HEK293 (cell line): Measurements from ENCODE around the gene PPP1R27.

Experiments
- CTCF ChIA-PET: fragments of 350-600 bp; formaldehyde crosslinking; extraction: SDS; loops from one replicate; lab custom pipeline; 2021; ENCODE audit warnings: antibody characterized with exemption; lab: Yijun Ruan, JAX
- POLR2A ChIA-PET: fragments of 300-600 bp; formaldehyde crosslinking; extraction: SDS; loops from one replicate; lab custom pipeline; 2020; ENCODE audit warnings: antibody characterized with exemption, inconsistent platforms; lab: Yijun Ruan, JAX
- H3K27ac ChIP-seq: fragments of 200-500 bp; sonication (Bioruptor generic); 2 replicates; pipeline ENCODE4 v1.5.1; 2014; ENCODE audit warnings: low read depth, low read length, control low read depth, inconsistent platforms; ENCODE audit errors: extremely low read depth
- H3K36me3 ChIP-seq, 2 experiments: fragments of 200-500 bp in 1 of 2; sonication (Bioruptor generic) in 1 of 2; 1 replicate in 1 of 2; 2 replicates in 1 of 2; pipeline ENCODE4 v1.5.1; 2014 to 2017; ENCODE audit warnings: inconsistent platforms in 2 of 2, low read length in 2 of 2; ENCODE audit not compliant: control insufficient read depth in 2 of 2, insufficient read depth in 1 of 2
- H3K4me1 ChIP-seq: fragments of 200-500 bp; sonication (Bioruptor generic); 2 replicates; pipeline ENCODE4 v1.5.1; 2014; ENCODE audit warnings: mild to moderate bottlenecking, low read length, inconsistent platforms; ENCODE audit not compliant: control insufficient read depth, insufficient read depth
- H3K4me3 ChIP-seq: 2 replicates; pipeline ENCODE4 v1.5.1; 2011; ENCODE audit warnings: low read depth, mild to moderate bottlenecking, control low read depth, low read length, moderate library complexity
- H3K9me3 ChIP-seq: fragments of 200-500 bp; sonication (Bioruptor generic); 2 replicates; pipeline ENCODE4 v1.5.1; 2014; ENCODE audit warnings: low read depth, low read length, inconsistent platforms; ENCODE audit not compliant: control insufficient read depth, insufficient read depth
- FEZF1 ChIP-seq: fragments of 450-650 bp; formaldehyde crosslinking; IDR thresholded peaks from 2 replicates; pipeline ENCODE4 v1.5.1; 2016; ENCODE audit warnings: missing biosample characterization, missing genetic modification characterization
- KLF8 ChIP-seq: fragments of 450-650 bp; formaldehyde crosslinking; IDR thresholded peaks from 2 replicates; pipeline ENCODE4 v1.5.1; 2016; ENCODE audit warnings: missing biosample characterization, missing genetic modification characterization
- REST ChIP-seq: fragments of 450-650 bp; formaldehyde crosslinking; IDR thresholded peaks from 2 replicates; pipeline ENCODE4 v1.5.1; 2016; ENCODE audit warnings: missing biosample characterization, missing genetic modification characterization
- ZBTB10 ChIP-seq: fragments of 450-650 bp; formaldehyde crosslinking; IDR thresholded peaks from 2 replicates; pipeline ENCODE4 v1.5.1; 2016; ENCODE audit warnings: missing biosample characterization, missing genetic modification characterization
- ZBTB7A ChIP-seq: fragments of 450-650 bp; formaldehyde crosslinking; IDR thresholded peaks from 2 replicates; pipeline ENCODE4 v1.5.1; 2016; ENCODE audit warnings: low read depth, missing biosample characterization, missing genetic modification characterization
- ZNF132 ChIP-seq: fragments of 450-650 bp; formaldehyde crosslinking; IDR thresholded peaks from 2 replicates; pipeline ENCODE4 v1.5.1; 2017; ENCODE audit warnings: missing biosample characterization, missing genetic modification characterization, borderline replicate concordance
- ZNF16 ChIP-seq: fragments of 450-650 bp; formaldehyde crosslinking; IDR thresholded peaks from 2 replicates; pipeline ENCODE4 v1.5.1; 2016; ENCODE audit warnings: low read depth, missing biosample characterization, missing genetic modification characterization
- ZNF24 ChIP-seq: fragments of 450-650 bp; formaldehyde crosslinking; IDR thresholded peaks from 2 replicates; pipeline ENCODE4 v1.5.1; 2016; ENCODE audit warnings: missing biosample characterization, missing genetic modification characterization
- ZNF248 ChIP-seq: fragments of 450-650 bp; formaldehyde crosslinking; IDR thresholded peaks from 2 replicates; pipeline ENCODE4 v1.5.1; 2017; ENCODE audit warnings: missing biosample characterization, missing genetic modification characterization
- ZNF37A ChIP-seq: fragments of 450-650 bp; IDR thresholded peaks from 2 replicates; pipeline ENCODE4 v1.5.1; 2018; ENCODE audit warnings: missing biosample characterization, missing genetic modification characterization
- ZNF654 ChIP-seq: fragments of 450-650 bp; formaldehyde crosslinking; IDR thresholded peaks from 2 replicates; pipeline ENCODE4 v1.5.1; 2016; ENCODE audit warnings: low read depth, missing biosample characterization, missing genetic modification characterization
- ZNF692 ChIP-seq: fragments of 450-650 bp; formaldehyde crosslinking; IDR thresholded peaks from 2 replicates; pipeline ENCODE4 v1.5.1; 2016; ENCODE audit warnings: missing biosample characterization, missing genetic modification characterization
- TF ChIP-seq, protein P1 (sequence below): fragments of 450-650 bp; formaldehyde crosslinking; IDR thresholded peaks from 2 replicates; pipeline ENCODE4 v1.5.1; 2017; ENCODE audit warnings: missing biosample characterization, missing genetic modification characterization
- TF ChIP-seq, protein P2 (sequence below): fragments of 450-650 bp; formaldehyde crosslinking; IDR thresholded peaks from 2 replicates; pipeline ENCODE4 v1.5.1; 2016; ENCODE audit warnings: missing biosample characterization, missing genetic modification characterization
- TF ChIP-seq, protein P3 (sequence below): fragments of 450-650 bp; formaldehyde crosslinking; IDR thresholded peaks from 2 replicates; pipeline ENCODE4 v1.5.1; 2017; ENCODE audit warnings: missing biosample characterization, mild to moderate bottlenecking, missing genetic modification characterization, moderate library complexity

The PPP1R27 gene

DNA sequence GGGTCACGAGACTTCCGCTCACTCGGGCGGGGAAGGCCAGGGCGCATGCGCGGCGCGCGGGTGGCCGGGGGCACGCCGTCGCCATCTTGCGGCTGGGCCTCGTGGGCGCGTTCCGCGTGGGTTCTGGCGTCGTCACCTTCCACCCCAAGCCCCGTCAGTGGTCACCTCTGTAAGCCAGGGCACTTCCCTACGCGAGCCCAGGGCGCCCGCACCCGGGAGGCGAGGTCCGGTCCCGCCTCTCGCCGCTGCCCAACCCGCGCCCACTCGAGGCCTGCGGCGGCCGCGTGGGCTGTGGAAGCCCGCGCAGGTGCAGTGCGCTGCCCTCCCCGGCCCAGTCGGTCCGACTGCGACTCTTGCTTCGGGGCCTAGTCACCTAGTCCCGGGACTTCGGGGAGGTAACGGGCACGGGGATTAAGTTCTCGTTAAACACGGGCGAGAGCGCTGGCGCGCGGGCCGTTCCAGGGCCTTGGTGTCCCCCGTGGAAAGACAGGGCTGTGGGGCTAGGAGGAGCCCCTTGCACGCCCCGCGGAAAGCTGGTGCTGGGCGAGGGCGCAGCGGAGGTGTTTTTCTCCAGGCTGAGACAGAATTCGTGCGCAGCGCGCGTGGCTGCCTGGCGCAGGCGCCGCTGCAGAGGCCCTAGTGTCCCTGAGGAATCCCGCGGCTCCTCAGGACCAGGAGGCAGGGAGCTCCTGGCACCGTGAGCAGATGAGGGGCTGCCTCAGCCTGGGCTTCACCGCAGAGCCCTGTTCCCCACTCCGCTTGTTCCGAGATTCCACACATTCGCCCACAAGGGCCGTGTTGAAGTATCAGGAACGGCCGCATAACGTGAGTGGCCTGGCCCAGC lies 36.8 kb upstream of the PPP1R27 start (continued):
- no peak for TF ChIP-seq ZBTB10

- CTCF ChIA-PET, result interaction anchor here (0.6 to 2.6 kb wide), 4 partner anchors 9 to 46 kb away, joined by 3 to 15 read pairs (median 4); no protein-coding TSS in a partner anchor
- TF ChIP-seq ZNF16, result no peak
- no peak for TF ChIP-seq ZNF248 (tag by site-specific recombination)
- no peak for TF ChIP-seq ZNF654 (tag by site-specific recombination)
- TF ChIP-seq ZNF37A (tag by site-specific recombination), result no peak
- TF ChIP-seq ZNF132 (tag by site-specific recombination), result no peak
- TF ChIP-seq ZNF24 (tag by site-specific recombination), result no peak
- TF ChIP-seq FEZF1 (tag by site-specific recombination), result 0 out of 2 replicates have a peak, but pooled peaks have one; percentile 58
- H3K4me3 ChIP-seq, result peak within 1 kb of the TSS; percentile 85
- H3K27ac ChIP-seq, result peak within 1 kb of the TSS; percentile 100
- peaks cover 17% of the 10 kb centered on the region; the same call in 1 of the 2 replicates for H3K4me1 ChIP-seq
- POLR2A ChIA-PET, result interaction anchor here (1.3 to 2.7 kb wide), 4 partner anchors 10 to 187 kb away, joined by 3 to 17 read pairs (median 6); partner anchors contain the start of genes ARL16, HGS and P4HB
- H3K36me3 ChIP-seq, result peaks cover 0 to 42% of the 10 kb centered on the region in 2 experiments; a peak in 2 of 3 replicates
- H3K9me3 ChIP-seq, result no peaks in the 10 kb centered on the region
Measured at GRCh38 chr17:81870981-81871386, 36.1 kb upstream of the PPP1R27 start, which contains the start of gene ARHGDIA. Gene ARHGDIA, minus strand, starts transcription at chr17:81871337. Its CDS starts 1,407 bp downstream, at chr17:81869930.

GRCh38 chr17:81870131-81870980 lies 35.5 kb upstream of the PPP1R27 start:
- peaks cover 0 to 48% of the 10 kb centered on the region in 2 experiments; a peak in 2 of 3 replicates for H3K36me3 ChIP-seq
- CTCF ChIA-PET, result interaction anchor here (0.6 to 2.6 kb wide), 13 partner anchors 9 to 160 kb away, joined by 3 to 15 read pairs (median 4); partner anchors contain the start of gene PCYT2
- H3K9me3 ChIP-seq, result no peaks in the 10 kb centered on the region
- POLR2A ChIA-PET, result interaction anchor here (1.2 to 2.7 kb wide), 10 partner anchors 9 to 187 kb away, joined by 3 to 17 read pairs (median 6); partner anchors contain the start of genes ARL16, HGS, MCRIP1 and MRPL12
- peak overlapping the region; percentile 85 for H3K4me3 ChIP-seq
- H3K27ac ChIP-seq, result peak overlapping the region; percentile 100
- H3K4me1 ChIP-seq, result peaks cover 17% of the 10 kb centered on the region; the same call in 1 of the 2 replicates
- TF ChIP-seq KLF8 (tag by site-specific recombination) (peak; percentile 77; the same call in 1 of the 2 replicates), REST (tag by site-specific recombination) (no peak), ZBTB7A (tag by site-specific recombination) (peak; percentile 48; the same call in 1 of the 2 replicates), ZNF692 (peak; percentile 97)
- TF ChIP-seq, protein P1, sequence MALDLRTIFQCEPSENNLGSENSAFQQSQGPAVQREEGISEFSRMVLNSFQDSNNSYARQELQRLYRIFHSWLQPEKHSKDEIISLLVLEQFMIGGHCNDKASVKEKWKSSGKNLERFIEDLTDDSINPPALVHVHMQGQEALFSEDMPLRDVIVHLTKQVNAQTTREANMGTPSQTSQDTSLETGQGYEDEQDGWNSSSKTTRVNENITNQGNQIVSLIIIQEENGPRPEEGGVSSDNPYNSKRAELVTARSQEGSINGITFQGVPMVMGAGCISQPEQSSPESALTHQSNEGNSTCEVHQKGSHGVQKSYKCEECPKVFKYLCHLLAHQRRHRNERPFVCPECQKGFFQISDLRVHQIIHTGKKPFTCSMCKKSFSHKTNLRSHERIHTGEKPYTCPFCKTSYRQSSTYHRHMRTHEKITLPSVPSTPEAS (tag by site-specific recombination), result no peak
- TF ChIP-seq, protein P2, sequence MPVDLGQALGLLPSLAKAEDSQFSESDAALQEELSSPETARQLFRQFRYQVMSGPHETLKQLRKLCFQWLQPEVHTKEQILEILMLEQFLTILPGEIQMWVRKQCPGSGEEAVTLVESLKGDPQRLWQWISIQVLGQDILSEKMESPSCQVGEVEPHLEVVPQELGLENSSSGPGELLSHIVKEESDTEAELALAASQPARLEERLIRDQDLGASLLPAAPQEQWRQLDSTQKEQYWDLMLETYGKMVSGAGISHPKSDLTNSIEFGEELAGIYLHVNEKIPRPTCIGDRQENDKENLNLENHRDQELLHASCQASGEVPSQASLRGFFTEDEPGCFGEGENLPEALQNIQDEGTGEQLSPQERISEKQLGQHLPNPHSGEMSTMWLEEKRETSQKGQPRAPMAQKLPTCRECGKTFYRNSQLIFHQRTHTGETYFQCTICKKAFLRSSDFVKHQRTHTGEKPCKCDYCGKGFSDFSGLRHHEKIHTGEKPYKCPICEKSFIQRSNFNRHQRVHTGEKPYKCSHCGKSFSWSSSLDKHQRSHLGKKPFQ (tag by site-specific recombination), result no peak
- TF ChIP-seq, protein P3, sequence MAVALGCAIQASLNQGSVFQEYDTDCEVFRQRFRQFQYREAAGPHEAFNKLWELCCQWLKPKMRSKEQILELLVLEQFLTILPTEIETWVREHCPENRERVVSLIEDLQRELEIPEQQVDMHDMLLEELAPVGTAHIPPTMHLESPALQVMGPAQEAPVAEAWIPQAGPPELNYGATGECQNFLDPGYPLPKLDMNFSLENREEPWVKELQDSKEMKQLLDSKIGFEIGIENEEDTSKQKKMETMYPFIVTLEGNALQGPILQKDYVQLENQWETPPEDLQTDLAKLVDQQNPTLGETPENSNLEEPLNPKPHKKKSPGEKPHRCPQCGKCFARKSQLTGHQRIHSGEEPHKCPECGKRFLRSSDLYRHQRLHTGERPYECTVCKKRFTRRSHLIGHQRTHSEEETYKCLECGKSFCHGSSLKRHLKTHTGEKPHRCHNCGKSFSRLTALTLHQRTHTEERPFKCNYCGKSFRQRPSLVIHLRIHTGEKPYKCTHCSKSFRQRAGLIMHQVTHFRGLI (tag by site-specific recombination), result no peak
